GM12892 (cell line): Measurements from ENCODE around the gene C12orf56.
"Not testable (repeated sequence)": the region's sequence is repeated elsewhere in the genome, so short reads cannot be mapped to it uniquely, and the experiment has no call there.

Experiments
- POLR2A ChIP-seq: IDR thresholded peaks from 2 replicates; pipeline ENCODE4 v1.6.1; 2011; ENCODE audit warnings: low read depth, low read length, control low read depth
- POLR2AphosphoS5 ChIP-seq: IDR thresholded peaks from 2 replicates; pipeline ENCODE4 v1.6.1; 2011; ENCODE audit warnings: low read depth, low read length, control low read depth

DNA sequence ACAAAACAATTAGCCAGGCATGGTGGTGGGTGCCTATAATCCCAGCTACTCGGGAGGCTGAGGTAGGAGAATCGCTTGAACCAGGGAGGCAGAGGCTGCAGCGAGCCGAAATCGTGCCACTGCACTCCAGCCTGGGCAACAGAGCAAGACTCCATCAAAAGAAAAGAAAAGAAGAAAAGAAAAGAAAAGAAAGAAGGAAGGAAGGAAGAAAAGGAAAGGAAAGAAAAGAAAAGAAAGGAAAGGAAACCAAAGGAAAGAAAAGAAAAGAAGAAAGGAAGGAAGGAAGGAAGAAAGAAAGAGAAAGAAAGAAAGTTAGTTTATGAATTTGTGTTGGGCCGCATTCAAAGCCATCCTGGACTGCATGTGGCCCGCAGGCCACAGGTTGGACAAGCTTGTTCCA lies 172.9 kb downstream of the C12orf56 start:
- TF ChIP-seq POLR2AphosphoS5, POLR2A: not testable (repeated sequence)
